GM20000 (cell line): ENCODE measurements around the gene OSBPL10.

Experiments used
- DNase-seq: peaks from one replicate; pipeline ENCODE4 v3.0.0; 2012; ENCODE audit warnings: low spot score
- TF ChIP-seq, protein P1 (sequence below): IDR thresholded peaks from 2 replicates; pipeline ENCODE4 v1.5.1; 2012; ENCODE audit warnings: mild to moderate bottlenecking, control low read depth; ENCODE audit errors: extremely low read depth, missing control alignments

The OSBPL10 gene

GRCh38 chr3:31648286-31648968, 332.6 kb downstream of the OSBPL10 start:
- TF ChIP-seq, protein P1, sequence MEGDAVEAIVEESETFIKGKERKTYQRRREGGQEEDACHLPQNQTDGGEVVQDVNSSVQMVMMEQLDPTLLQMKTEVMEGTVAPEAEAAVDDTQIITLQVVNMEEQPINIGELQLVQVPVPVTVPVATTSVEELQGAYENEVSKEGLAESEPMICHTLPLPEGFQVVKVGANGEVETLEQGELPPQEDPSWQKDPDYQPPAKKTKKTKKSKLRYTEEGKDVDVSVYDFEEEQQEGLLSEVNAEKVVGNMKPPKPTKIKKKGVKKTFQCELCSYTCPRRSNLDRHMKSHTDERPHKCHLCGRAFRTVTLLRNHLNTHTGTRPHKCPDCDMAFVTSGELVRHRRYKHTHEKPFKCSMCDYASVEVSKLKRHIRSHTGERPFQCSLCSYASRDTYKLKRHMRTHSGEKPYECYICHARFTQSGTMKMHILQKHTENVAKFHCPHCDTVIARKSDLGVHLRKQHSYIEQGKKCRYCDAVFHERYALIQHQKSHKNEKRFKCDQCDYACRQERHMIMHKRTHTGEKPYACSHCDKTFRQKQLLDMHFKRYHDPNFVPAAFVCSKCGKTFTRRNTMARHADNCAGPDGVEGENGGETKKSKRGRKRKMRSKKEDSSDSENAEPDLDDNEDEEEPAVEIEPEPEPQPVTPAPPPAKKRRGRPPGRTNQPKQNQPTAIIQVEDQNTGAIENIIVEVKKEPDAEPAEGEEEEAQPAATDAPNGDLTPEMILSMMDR, result no peak
- no peak for DNase-seq

DNA sequence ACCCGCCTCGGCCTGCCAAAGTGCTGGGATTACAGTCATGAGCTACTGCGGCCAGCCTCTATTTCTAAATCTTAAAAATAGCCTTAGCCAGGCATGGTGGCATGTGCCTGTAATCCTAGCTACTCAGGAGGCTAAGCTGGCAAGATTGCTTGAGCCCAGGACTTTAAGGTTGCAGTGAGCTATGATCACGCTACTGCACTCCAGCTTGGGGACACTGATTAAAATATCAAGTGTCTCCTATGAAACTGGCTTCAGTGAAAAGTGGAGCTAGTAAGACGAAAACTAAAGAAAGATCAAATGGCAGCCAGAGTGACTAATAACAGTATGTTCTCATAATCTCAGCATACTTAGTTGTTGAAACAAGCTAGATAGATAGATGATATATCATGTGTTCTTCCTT, 335.8 kb downstream of the OSBPL10 start:
- DNase-seq, result no peak
- TF ChIP-seq, protein P1, result no peak

GRCh38 chr3:31639828-31640227, 341.2 kb downstream of the OSBPL10 start:
- TF ChIP-seq, protein P1, result no peak
- DNase-seq, result no peak

- no peak for DNase-seq
- TF ChIP-seq, protein P1, result no peak
These were observed 344.2 kb downstream of the OSBPL10 start for GRCh38 chr3:31636694-31637442.

DNA sequence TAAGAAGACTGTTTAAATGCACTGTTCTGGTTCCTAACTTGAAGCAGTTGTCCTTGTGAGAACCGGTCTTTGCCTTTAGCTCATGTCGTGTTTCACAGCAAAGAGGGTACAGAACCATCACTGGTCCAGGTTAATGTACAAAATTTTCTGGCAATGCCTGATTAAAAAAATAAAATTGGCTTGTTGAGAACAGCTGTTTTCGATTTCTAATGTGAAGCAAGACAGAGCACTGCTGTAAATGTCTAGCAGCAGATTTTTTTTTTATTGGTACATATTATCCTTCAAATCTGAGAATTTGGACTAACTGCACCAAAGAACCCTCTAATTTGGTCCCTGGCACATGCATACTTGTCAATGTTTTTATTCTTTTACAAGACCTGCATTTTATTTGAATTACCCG, 345.0 kb downstream of the OSBPL10 start:
- no peak for DNase-seq

GRCh38 chr3:31635545-31635944, 345.5 kb downstream of the OSBPL10 start:
- no peak for DNase-seq
- TF ChIP-seq, protein P1, result no peak

More for the DNA sequence above, 345.0 kb downstream of the OSBPL10 start:
- TF ChIP-seq, protein P1, result no peak

GRCh38 chr3:31634476-31634875, 346.6 kb downstream of the OSBPL10 start:
- DNase-seq, result no peak
- TF ChIP-seq, protein P1, result no peak
